Stomach (tissue), 9 donors: ENCODE data around the gene XCR1. TPM values are rescaled to one million over a fixed set of nuclear protein-coding genes. Genes with fewer than 3 reads are reported as not detected.

Source experiments
- DNase-seq, 2 donors: peaks; one replicate each; pipeline versions ENCODE4 v3.0.0 to v3.0.0-alpha.2; 2013 to 2019
- H3K27ac ChIP-seq, 5 donors: fragments of 200-600 bp in 4 of 5; sonication (generic) in 4 of 5; one replicate each; pipeline ENCODE4 v1.5.1; 2013 to 2019; ENCODE audit warnings: mild to moderate bottlenecking in 1 of 5, moderate library complexity in 1 of 5
- H3K27me3 ChIP-seq, 3 donors: fragments of 200-600 bp; sonication (generic); one replicate each; pipeline ENCODE4 v1.5.1; 2017 to 2019; ENCODE audit warnings: mixed run types in 1 of 3
- H3K36me3 ChIP-seq, 4 donors: fragments of 200-600 bp; sonication (generic); 1 replicate in 3 of 4; 2 replicates in 1 of 4; pipeline ENCODE4 v1.5.1; 2016 to 2019
- H3K4me1 ChIP-seq, 4 donors: fragments of 200-600 bp; sonication (generic); one replicate each; pipeline ENCODE4 v1.5.1; 2016 to 2019
- H3K4me3 ChIP-seq, 4 donors: fragments of 200-600 bp; sonication (generic) in 3 of 4; one replicate each; pipeline ENCODE4 v1.5.1; 2016 to 2019; ENCODE audit warnings: mild to moderate bottlenecking in 1 of 4
- H3K9me3 ChIP-seq, 4 donors: fragments of 200-600 bp; sonication (generic); one replicate each; pipeline ENCODE4 v1.5.1; 2016 to 2019
- CTCF ChIP-seq, 7 experiments: fragments of 450-650 bp in 4 of 7; fragments of 200-600 bp in 3 of 7; sonication (generic) in 3 of 7; IDR thresholded peaks; one replicate each; pipeline ENCODE4 v1.5.1; 2016 to 2019; ENCODE audit warnings: antibody characterized with exemption in 7 of 7, control low read depth in 2 of 7, mild to moderate bottlenecking in 1 of 7
- EP300 ChIP-seq: sonication (generic); formaldehyde crosslinking; IDR thresholded peaks from one replicate; pipeline ENCODE4 v1.6.1; 2017; ENCODE audit warnings: antibody characterized with exemption
- POLR2A ChIP-seq, 4 donors: fragments of 450-650 bp; IDR thresholded peaks; one replicate each; pipeline ENCODE4 v1.6.1; 2016; ENCODE audit warnings: antibody characterized with exemption in 4 of 4, control low read depth in 2 of 4, mild to moderate bottlenecking in 1 of 4, moderate library complexity in 1 of 4
- POLR2AphosphoS5 ChIP-seq, 3 donors: sonication (generic); formaldehyde crosslinking; IDR thresholded peaks; one replicate each; pipeline ENCODE4 v1.6.1; 2016; ENCODE audit warnings: antibody characterized with exemption in 3 of 3
- WGBS, 5 donors: extraction: QIAGEN DNeasy Blood & Tissue Kit in 3 of 5; methylation state at CpG; one replicate each; pipeline versions ENCODE4 v1.1.5 to v1.1.7; 2013 to 2018; 5-methylcytosine and 5-hydroxymethylcytosine counted together
- intact Hi-C: fragments of 100-400 bp; cut with DNase I; formaldehyde crosslinking; loops from one replicate; pipeline ENCODE4 v1.15.1; 2023; ENCODE audit warnings: low total_unique reads
- polyA plus RNA-seq, 3 donors: library from polyadenylated mRNA; stranded (reverse); fragments of 200-250 nt; gene quantifications; one replicate each; pipeline ENCODE4 v1.2.3, GENCODE V29; 2013
- total RNA-seq, 5 donors: library from RNA; depleted of rRNA; stranded (reverse); fragments of >200 nt; gene quantifications; one replicate each; pipeline versions ENCODE4 v1.1.0 to v1.2.3, GENCODE V29; 2014 to 2016
- donor health status: healthy with polysubstance abuse.
- donor health status: Bipolar disorder and iron deficiency.
- donor health status: healthy.

XCR1 gene
- total and polyA plus RNA-seq, 8 donors = under 0.01 to 0.37 (median 0.08) TPM; not detected in 4

GRCh38 chr3:45995236-45996192 lies 31.8 kb downstream of the XCR1 start, which contains the start of gene FYCO1:
FYCO1 (minus strand) TSS chr3:45995824; CDS start chr3:45984910, 10,914 bp downstream.
- DNase-seq = peak; percentile 94 to 97
- Histone ChIP-seq H3K4me1 (peaks cover 44 to 56% (median 49%) of the 10 kb centered on the region in 4 donors), H3K4me3 (peak within 1 kb of the TSS; percentile 64 to 99 (median 74)), H3K27ac (peak within 1 kb of the TSS; percentile 90 to 99 (median 96)), H3K36me3 (no peaks in the 10 kb centered on the region), H3K9me3 (no peaks in the 10 kb centered on the region), H3K27me3 (no peaks in the 10 kb centered on the region)
- 1 to 2% (median 2%) methylated on average over 44 to 67 of the region's 67 CpGs for WGBS, 5 donors
- intact Hi-C loops = no loop called here
- TF ChIP-seq POLR2AphosphoS5 (IDR thresholded peaks at IDR 0.05) (peak; percentile 50 to 93 (median 93)), CTCF (IDR thresholded peaks at IDR 0.05) (no peak), POLR2A (IDR thresholded peaks at IDR 0.05) (peak in 1 of 4 donors; percentile 15), EP300 (no peak)

GRCh38 chr3:45994419-45995235 lies 32.7 kb downstream of the XCR1 start:
- Histone ChIP-seq H3K27me3 (no peaks in the 10 kb centered on the region), H3K36me3 (no peaks in the 10 kb centered on the region), H3K4me3 (peak overlapping the region; percentile 64 to 99 (median 74)), H3K4me1 (peaks cover 53 to 65% (median 57%) of the 10 kb centered on the region in 4 donors), H3K27ac (peak overlapping the region; percentile 90 to 99 (median 96)), H3K9me3 (no peaks in the 10 kb centered on the region)
- intact Hi-C loops = no loop called here
- peak in 1 of 2 donors; percentile 47 for DNase-seq
- no peak for TF ChIP-seq POLR2AphosphoS5 (IDR thresholded peaks at IDR 0.05)
- TF ChIP-seq EP300 = no peak
- TF ChIP-seq POLR2A (IDR thresholded peaks at IDR 0.05) = no peak
- no peak for TF ChIP-seq CTCF (IDR thresholded peaks at IDR 0.05)
- WGBS, 5 donors = 5 to 10% (median 5%) methylated on average over 13 to 16 of the region's 16 CpGs

GRCh38 chr3:45993421-45994027 lies 33.8 kb downstream of the XCR1 start:
- Histone ChIP-seq H3K4me1 (peaks cover 64 to 76% (median 68%) of the 10 kb centered on the region in 4 donors), H3K27me3 (no peaks in the 10 kb centered on the region), H3K36me3 (no peaks in the 10 kb centered on the region), H3K4me3 (no peak overlapping the region), H3K27ac (peak overlapping the region; percentile 61 to 99 (median 96)), H3K9me3 (no peaks in the 10 kb centered on the region)
- no peak for DNase-seq
- 56 to 75% (median 57%) methylated on average over 3 of the region's 3 CpGs for WGBS, 5 donors
- TF ChIP-seq POLR2AphosphoS5 (IDR thresholded peaks at IDR 0.05) (no peak), CTCF (IDR thresholded peaks at IDR 0.05) (no peak), POLR2A (IDR thresholded peaks at IDR 0.05) (no peak), EP300 (no peak)
- intact Hi-C loops = no loop called here
